Stomach (tissue), 9 donors: ENCODE results near the gene PSMD7. TPM values are rescaled to one million over a fixed set of nuclear protein-coding genes. Genes with fewer than 3 reads are reported as not detected.

ENCODE experiments used
- DNase-seq, 2 donors: peaks; one replicate each; pipeline versions ENCODE4 v3.0.0 to v3.0.0-alpha.2; 2013 to 2019
- H3K27ac ChIP-seq, 5 donors: fragments of 200-600 bp in 4 of 5; sonication (generic) in 4 of 5; one replicate each; pipeline ENCODE4 v1.5.1; 2013 to 2019; ENCODE audit warnings: mild to moderate bottlenecking in 1 of 5, moderate library complexity in 1 of 5
- H3K27me3 ChIP-seq, 3 donors: fragments of 200-600 bp; sonication (generic); one replicate each; pipeline ENCODE4 v1.5.1; 2017 to 2019; ENCODE audit warnings: mixed run types in 1 of 3
- H3K36me3 ChIP-seq, 4 donors: fragments of 200-600 bp; sonication (generic); 1 replicate in 3 of 4; 2 replicates in 1 of 4; pipeline ENCODE4 v1.5.1; 2016 to 2019
- H3K4me1 ChIP-seq, 4 donors: fragments of 200-600 bp; sonication (generic); one replicate each; pipeline ENCODE4 v1.5.1; 2016 to 2019
- H3K4me3 ChIP-seq, 4 donors: fragments of 200-600 bp; sonication (generic) in 3 of 4; one replicate each; pipeline ENCODE4 v1.5.1; 2016 to 2019; ENCODE audit warnings: mild to moderate bottlenecking in 1 of 4
- H3K9me3 ChIP-seq, 4 donors: fragments of 200-600 bp; sonication (generic); one replicate each; pipeline ENCODE4 v1.5.1; 2016 to 2019
- CTCF ChIP-seq, 7 experiments: fragments of 450-650 bp in 4 of 7; fragments of 200-600 bp in 3 of 7; sonication (generic) in 3 of 7; IDR thresholded peaks; one replicate each; pipeline ENCODE4 v1.5.1; 2016 to 2019; ENCODE audit warnings: antibody characterized with exemption in 7 of 7, control low read depth in 2 of 7, mild to moderate bottlenecking in 1 of 7
- EP300 ChIP-seq: sonication (generic); formaldehyde crosslinking; IDR thresholded peaks from one replicate; pipeline ENCODE4 v1.6.1; 2017; ENCODE audit warnings: antibody characterized with exemption
- POLR2A ChIP-seq, 4 donors: fragments of 450-650 bp; IDR thresholded peaks; one replicate each; pipeline ENCODE4 v1.6.1; 2016; ENCODE audit warnings: antibody characterized with exemption in 4 of 4, control low read depth in 2 of 4, mild to moderate bottlenecking in 1 of 4, moderate library complexity in 1 of 4
- POLR2AphosphoS5 ChIP-seq, 3 donors: sonication (generic); formaldehyde crosslinking; IDR thresholded peaks; one replicate each; pipeline ENCODE4 v1.6.1; 2016; ENCODE audit warnings: antibody characterized with exemption in 3 of 3
- whole genome bisulfite sequencing, 5 donors: extraction: QIAGEN DNeasy Blood & Tissue Kit in 3 of 5; methylation state at CpG; one replicate each; pipeline versions ENCODE4 v1.1.5 to v1.1.7; 2013 to 2018; 5-methylcytosine and 5-hydroxymethylcytosine counted together
- intact Hi-C: fragments of 100-400 bp; cut with DNase I; formaldehyde crosslinking; loops from one replicate; pipeline ENCODE4 v1.15.1; 2023; ENCODE audit warnings: low total_unique reads
- polyA plus RNA-seq, 3 donors: library from polyadenylated mRNA; stranded (reverse); fragments of 200-250 nt; gene quantifications; one replicate each; pipeline ENCODE4 v1.2.3, GENCODE V29; 2013
- total RNA-seq, 5 donors: library from RNA; depleted of rRNA; stranded (reverse); fragments of >200 nt; gene quantifications; one replicate each; pipeline versions ENCODE4 v1.1.0 to v1.2.3, GENCODE V29; 2014 to 2016
- donor health status: healthy with polysubstance abuse.
- donor health status: Bipolar disorder and iron deficiency.
- donor health status: healthy.

Gene PSMD7
- total and polyA plus RNA-seq, 8 donors, result 9.3 to 93.1 (median 48.0) TPM

GRCh38 chr16:74264811-74265210 is 31.8 kb upstream of the PSMD7 start:
- intact Hi-C loops, result no loop called here
- Histone ChIP-seq H3K27ac (no peak overlapping the region), H3K9me3 (no peaks in the 10 kb centered on the region), H3K4me3 (no peak overlapping the region), H3K36me3 (no peaks in the 10 kb centered on the region), H3K4me1 (no peaks in the 10 kb centered on the region), H3K27me3 (no peaks in the 10 kb centered on the region)
- TF ChIP-seq POLR2A (IDR thresholded peaks at IDR 0.05), result no peak
- TF ChIP-seq POLR2AphosphoS5 (IDR thresholded peaks at IDR 0.05), result no peak
- 66 to 76% (median 67%) methylated on average over 3 of the region's 3 CpGs for WGBS, 5 donors
- DNase-seq, result peak in 1 of 2 donors; percentile 18

- intact Hi-C loops, result no loop called here
- WGBS, 5 donors, result 23 to 31% (median 28%) methylated on average over 3 of the region's 3 CpGs
- no peak for DNase-seq
- Histone ChIP-seq H3K27ac (no peak overlapping the region), H3K9me3 (no peaks in the 10 kb centered on the region), H3K4me1 (no peaks in the 10 kb centered on the region), H3K36me3 (no peaks in the 10 kb centered on the region), H3K4me3 (no peak overlapping the region), H3K27me3 (no peaks in the 10 kb centered on the region)
- no peak for TF ChIP-seq POLR2AphosphoS5 (IDR thresholded peaks at IDR 0.05)
- TF ChIP-seq POLR2A (IDR thresholded peaks at IDR 0.05), result no peak
- TF ChIP-seq EP300, result no peak
- no peak for TF ChIP-seq CTCF (IDR thresholded peaks at IDR 0.05)
These were observed 28.2 kb upstream of the PSMD7 start for GRCh38 chr16:74268372-74268782.

DNA sequence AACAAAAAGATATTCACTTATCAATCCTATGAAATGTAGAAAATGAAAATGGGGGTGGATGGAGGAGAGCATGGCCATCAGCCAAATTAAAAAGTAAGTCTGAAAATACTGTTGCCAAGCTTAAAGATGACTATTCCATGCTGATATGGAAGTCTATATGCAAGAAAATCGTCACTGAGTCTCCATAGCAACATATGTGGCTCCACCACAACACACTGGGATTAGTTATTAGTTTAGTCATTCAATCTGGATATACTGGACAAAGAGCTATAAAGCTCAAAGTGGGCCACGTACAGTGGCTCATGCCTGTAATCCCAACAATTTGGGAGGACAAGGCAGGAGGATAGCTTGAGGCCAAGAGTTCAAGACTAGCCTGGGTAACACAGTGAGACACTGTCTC is 24.7 kb upstream of the PSMD7 start:
- no peak for DNase-seq
- no peaks in the 10 kb centered on the region for H3K36me3 ChIP-seq
- TF ChIP-seq EP300 (no peak), POLR2AphosphoS5 (IDR thresholded peaks at IDR 0.05) (no peak), POLR2A (IDR thresholded peaks at IDR 0.05) (no peak)
- intact Hi-C loops, result no loop called here
- 53 to 65% (median 57%) methylated on average over 2 of the region's 2 CpGs for WGBS, 5 donors
- H3K27me3 ChIP-seq, result no peaks in the 10 kb centered on the region
- H3K9me3 ChIP-seq, result no peaks in the 10 kb centered on the region
- H3K4me3 ChIP-seq, result no peak overlapping the region
- no peaks in the 10 kb centered on the region for H3K4me1 ChIP-seq
- no peak overlapping the region for H3K27ac ChIP-seq

DNA sequence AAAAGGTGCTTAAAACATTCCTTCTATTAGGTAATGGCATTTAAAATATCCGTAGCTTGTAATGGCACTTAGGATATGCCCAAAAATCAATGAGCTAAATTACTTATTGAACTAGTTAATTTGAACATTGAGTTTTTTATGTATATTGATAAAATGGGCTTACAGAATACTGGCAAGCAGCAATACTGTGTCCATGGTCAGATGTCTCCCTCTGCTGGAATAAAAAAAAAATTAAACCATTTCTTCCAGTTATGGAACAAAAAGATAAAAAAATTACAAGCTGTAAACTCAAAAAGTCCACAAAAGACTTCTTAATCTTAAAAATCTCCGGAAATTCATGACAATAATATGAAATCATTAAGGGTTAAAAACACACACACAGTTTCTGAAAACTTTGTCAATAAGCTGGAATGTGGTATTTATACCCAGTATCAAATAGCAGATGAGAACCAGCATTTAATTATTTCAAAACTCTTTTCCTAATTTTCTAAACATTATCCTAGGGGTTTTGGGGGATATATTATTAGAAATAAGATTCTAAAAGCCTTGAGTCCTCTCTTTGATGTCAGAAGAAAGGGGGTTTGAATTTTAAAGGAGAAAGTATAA is 21.5 kb upstream of the PSMD7 start:
- H3K4me3 ChIP-seq, result no peak overlapping the region
- H3K27ac ChIP-seq, result no peak overlapping the region
- peak in 4 of 7 experiments; percentile 9 to 37 (median 24) for TF ChIP-seq CTCF (IDR thresholded peaks at IDR 0.05)
- TF ChIP-seq EP300, result no peak
- no peak for TF ChIP-seq POLR2A (IDR thresholded peaks at IDR 0.05)
- TF ChIP-seq POLR2AphosphoS5 (IDR thresholded peaks at IDR 0.05), result no peak
- no peaks in the 10 kb centered on the region for H3K4me1 ChIP-seq
- peak in 1 of 2 donors; percentile 56 for DNase-seq
- H3K27me3 ChIP-seq, result no peaks in the 10 kb centered on the region
- intact Hi-C loops, result no loop called here
- no peaks in the 10 kb centered on the region for H3K9me3 ChIP-seq
- 39 to 46% (median 43%) methylated on average over 2 of the region's 2 CpGs for WGBS, 5 donors
- no peaks in the 10 kb centered on the region for H3K36me3 ChIP-seq

GRCh38 chr16:74275711-74276110 is 20.9 kb upstream of the PSMD7 start:
- 49 to 60% (median 52%) methylated on average over 7 of the region's 7 CpGs for WGBS, 5 donors
- H3K4me3 ChIP-seq, result no peak overlapping the region
- H3K36me3 ChIP-seq, result no peaks in the 10 kb centered on the region
- H3K4me1 ChIP-seq, result no peaks in the 10 kb centered on the region
- DNase-seq, result no peak
- TF ChIP-seq EP300 (no peak), CTCF (IDR thresholded peaks at IDR 0.05) (no peak), POLR2A (IDR thresholded peaks at IDR 0.05) (no peak), POLR2AphosphoS5 (IDR thresholded peaks at IDR 0.05) (no peak)
- H3K9me3 ChIP-seq, result no peaks in the 10 kb centered on the region
- intact Hi-C loops, result no loop called here
- H3K27me3 ChIP-seq, result no peaks in the 10 kb centered on the region
- H3K27ac ChIP-seq, result no peak overlapping the region
